Caco-2 (cell line): ENCODE measurements around the gene WAPL. TPM values are rescaled to one million over a fixed set of nuclear protein-coding genes. Genes with fewer than 3 reads are reported as not detected.

Experiments used
- BruUV-seq: library from RNA; stranded (reverse); fragments of 400-500 nt; replicated peaks from 2 replicates; lab custom pipeline; 2021; lab: Mats Ljungman, UMichigan
- CTCF ChIA-PET: fragments of 300-600 bp; sonication (Branson Sonifier 250); formaldehyde crosslinking; loops from one replicate; lab custom pipeline; 2022; ENCODE audit warnings: antibody characterized with exemption; lab: Charles Lee
- POLR2A ChIA-PET: fragments of 300-600 bp; sonication (Branson Sonifier 250); formaldehyde crosslinking; loops from one replicate; lab custom pipeline; 2022; ENCODE audit warnings: antibody characterized with exemption; lab: Charles Lee
- DNase-seq, 2 experiments: peaks; one replicate each; pipeline versions ENCODE4 v3.0.0 to v3.0.0-alpha.2; 2020 to 2022
- H3K27me3 ChIP-seq: replicated peaks from 2 replicates; pipeline ENCODE4 v1.6.0; 2011; ENCODE audit warnings: low read length; ENCODE audit not compliant: control insufficient read depth, insufficient read depth
- H3K36me3 ChIP-seq: 2 replicates; pipeline ENCODE4 v1.5.1; 2011; ENCODE audit warnings: low read length; ENCODE audit not compliant: control insufficient read depth, insufficient read depth
- H3K4me1 ChIP-seq: fragments of 250-450 bp; sonication (Bioruptor Pico); 2 replicates; pipeline ENCODE4 v1.5.1; 2020; ENCODE audit warnings: mild to moderate bottlenecking
- H3K4me3 ChIP-seq: 2 replicates; pipeline ENCODE4 v1.5.1; 2011; ENCODE audit warnings: low read depth, mild to moderate bottlenecking, control low read depth, low read length
- H3K9me3 ChIP-seq: fragments of 250-450 bp; sonication (Bioruptor Pico); 2 replicates; pipeline ENCODE4 v1.5.1; 2020; ENCODE audit warnings: mild to moderate bottlenecking, moderate library complexity
- H3K27ac Mint-ChIP-seq: one replicate; pipeline ENCODE4 v1.8.0; 2022; ENCODE audit warnings: mixed read lengths; ENCODE audit not compliant: unreplicated experiment
- H3K27me3 Mint-ChIP-seq: one replicate; pipeline ENCODE4 v1.8.0; 2022; ENCODE audit warnings: mixed read lengths; ENCODE audit not compliant: insufficient read depth, unreplicated experiment
- H3K36me3 Mint-ChIP-seq: one replicate; pipeline ENCODE4 v1.8.0; 2022; ENCODE audit warnings: mild to moderate bottlenecking, mixed read lengths; ENCODE audit not compliant: insufficient read depth, unreplicated experiment
- H3K4me1 Mint-ChIP-seq: one replicate; pipeline ENCODE4 v1.8.0; 2022; ENCODE audit warnings: low read depth, mixed read lengths; ENCODE audit not compliant: unreplicated experiment
- H3K4me3 Mint-ChIP-seq: one replicate; pipeline ENCODE4 v1.8.0; 2022; ENCODE audit warnings: mild to moderate bottlenecking, moderate library complexity, mixed read lengths; ENCODE audit not compliant: unreplicated experiment
- H3K9me3 Mint-ChIP-seq: one replicate; pipeline ENCODE4 v1.8.0; 2022; ENCODE audit warnings: mixed read lengths; ENCODE audit not compliant: unreplicated experiment
- intact Hi-C: fragments of 100-400 bp; cut with micrococcal nuclease; formaldehyde crosslinking; loops from one replicate; pipeline ENCODE4 v1.10.0; 2022; ENCODE audit not compliant: unreplicated experiment
- total RNA-seq: library from RNA; stranded (reverse); gene quantifications from 2 replicates; pipeline ENCODE4 v1.2.3, GENCODE V29; 2022
- TF ChIP-seq, protein P1 (sequence below), 2 experiments: fragments of 200-600 bp in 1 of 2; IDR thresholded peaks; 1 replicate in 1 of 2; 2 replicates in 1 of 2; pipeline versions ENCODE4 v1.5.1 to v1.8.0; 2011 to 2022; ENCODE audit warnings: antibody characterized with exemption in 1 of 2, control low read depth in 1 of 2, inconsistent platforms in 1 of 2, low read depth in 1 of 2, low read length in 1 of 2, mild to moderate bottlenecking in 1 of 2, moderate library complexity in 1 of 2; ENCODE audit not compliant: insufficient read depth in 1 of 2, severe bottlenecking in 1 of 2, unreplicated experiment in 1 of 2

The WAPL gene
- total RNA-seq, 1 experiment from 2014 or later, result 49.2 TPM

DNA sequence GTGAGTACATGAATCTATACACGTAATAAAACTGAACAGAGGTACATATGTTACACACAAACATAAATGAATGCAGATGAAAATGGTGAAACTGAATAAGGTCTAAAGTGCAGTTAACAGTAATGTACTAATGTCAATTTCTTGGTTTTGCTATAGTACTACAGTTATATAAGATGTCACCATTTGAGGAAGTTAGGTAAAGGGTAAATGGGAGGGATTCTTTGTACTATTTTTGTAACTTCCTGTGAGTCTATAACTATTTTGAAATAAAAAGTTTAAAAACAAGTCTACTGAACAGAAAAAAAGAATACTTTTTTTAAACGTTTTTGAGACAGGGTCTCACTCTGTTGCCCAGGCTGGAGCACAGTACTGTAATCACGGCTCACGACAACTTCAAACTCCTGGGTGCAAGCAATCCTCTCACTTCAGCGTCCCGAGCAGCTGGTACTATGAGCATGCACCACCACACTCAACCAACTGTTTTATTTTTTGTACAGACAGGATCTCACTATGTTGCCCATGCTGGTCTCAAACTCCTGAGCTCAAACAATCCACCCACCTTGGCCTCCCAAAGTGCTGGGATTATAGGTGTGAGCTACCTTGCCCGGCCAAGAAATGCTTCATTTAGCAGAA, 71.5 kb downstream of the WAPL start:
- DNase-seq, result no peak
- Mint-ChIP-seq H3K9me3 (no peaks in the 10 kb centered on the region), H3K27ac (no peak overlapping the region), H3K27me3 (no peaks in the 10 kb centered on the region), H3K4me3 (no peak overlapping the region), H3K36me3 (peaks cover 91% of the 10 kb centered on the region), H3K4me1 (no peaks in the 10 kb centered on the region)
- Histone ChIP-seq H3K36me3 (peaks cover 1% of the 10 kb centered on the region), H3K27me3 (no peaks in the 10 kb centered on the region), H3K9me3 (no peaks in the 10 kb centered on the region), H3K4me1 (no peaks in the 10 kb centered on the region), H3K4me3 (no peak overlapping the region)
- BruUV-seq, result no TSS peak
- TF ChIP-seq, protein P1, sequence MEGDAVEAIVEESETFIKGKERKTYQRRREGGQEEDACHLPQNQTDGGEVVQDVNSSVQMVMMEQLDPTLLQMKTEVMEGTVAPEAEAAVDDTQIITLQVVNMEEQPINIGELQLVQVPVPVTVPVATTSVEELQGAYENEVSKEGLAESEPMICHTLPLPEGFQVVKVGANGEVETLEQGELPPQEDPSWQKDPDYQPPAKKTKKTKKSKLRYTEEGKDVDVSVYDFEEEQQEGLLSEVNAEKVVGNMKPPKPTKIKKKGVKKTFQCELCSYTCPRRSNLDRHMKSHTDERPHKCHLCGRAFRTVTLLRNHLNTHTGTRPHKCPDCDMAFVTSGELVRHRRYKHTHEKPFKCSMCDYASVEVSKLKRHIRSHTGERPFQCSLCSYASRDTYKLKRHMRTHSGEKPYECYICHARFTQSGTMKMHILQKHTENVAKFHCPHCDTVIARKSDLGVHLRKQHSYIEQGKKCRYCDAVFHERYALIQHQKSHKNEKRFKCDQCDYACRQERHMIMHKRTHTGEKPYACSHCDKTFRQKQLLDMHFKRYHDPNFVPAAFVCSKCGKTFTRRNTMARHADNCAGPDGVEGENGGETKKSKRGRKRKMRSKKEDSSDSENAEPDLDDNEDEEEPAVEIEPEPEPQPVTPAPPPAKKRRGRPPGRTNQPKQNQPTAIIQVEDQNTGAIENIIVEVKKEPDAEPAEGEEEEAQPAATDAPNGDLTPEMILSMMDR (IDR thresholded peaks at IDR 0.05; ENCODE audit: insufficient read depth in 1 of 2, low read depth in 1 of 2, low read length in 1 of 2, severe bottlenecking in 1 of 2, unreplicated experiment in 1 of 2), result no peak
- CTCF ChIA-PET, result interaction anchor here (0.9 kb wide), 1 partner anchor 50 kb away, joined by 3 read pairs; no protein-coding TSS in a partner anchor
- intact Hi-C loops, result no loop called here
- POLR2A ChIA-PET, result no interaction called here

DNA sequence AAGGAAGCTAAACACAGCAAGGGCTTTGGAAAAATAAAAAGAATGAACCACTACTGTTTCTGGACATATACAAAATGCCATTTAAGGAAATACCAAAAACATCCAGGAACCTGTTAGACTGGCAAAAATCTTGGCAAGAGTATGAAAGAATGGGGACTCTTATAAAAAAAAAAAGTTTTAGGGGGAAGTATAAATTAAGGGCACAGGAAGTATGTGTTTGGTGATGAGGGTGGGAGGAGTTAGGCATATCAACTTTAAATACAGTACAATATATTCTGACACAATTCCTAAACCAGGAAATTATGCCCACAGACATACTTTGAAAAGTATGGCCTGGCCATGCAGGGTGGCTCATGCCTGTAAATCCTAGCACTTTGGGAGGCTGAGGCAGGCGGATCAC, 74.2 kb downstream of the WAPL start:
- Mint-ChIP-seq H3K9me3 (no peaks in the 10 kb centered on the region), H3K27me3 (no peaks in the 10 kb centered on the region), H3K4me3 (no peak overlapping the region), H3K27ac (no peak overlapping the region), H3K36me3 (peaks cover 92% of the 10 kb centered on the region), H3K4me1 (no peaks in the 10 kb centered on the region)
- ChIA-PET POLR2A (no interaction called here), CTCF (no interaction called here)
- intact Hi-C loops, result no loop called here
- Histone ChIP-seq H3K9me3 (no peaks in the 10 kb centered on the region), H3K36me3 (peaks cover 3% of the 10 kb centered on the region), H3K27me3 (no peaks in the 10 kb centered on the region), H3K4me1 (peaks cover 8% of the 10 kb centered on the region; the same call in 1 of the 2 replicates), H3K4me3 (no peak overlapping the region)
- TF ChIP-seq, protein P1 (IDR thresholded peaks at IDR 0.05; ENCODE audit: insufficient read depth in 1 of 2, low read depth in 1 of 2, low read length in 1 of 2, severe bottlenecking in 1 of 2, unreplicated experiment in 1 of 2), result no peak
- BruUV-seq, result no TSS peak
- DNase-seq, result no peak

DNA sequence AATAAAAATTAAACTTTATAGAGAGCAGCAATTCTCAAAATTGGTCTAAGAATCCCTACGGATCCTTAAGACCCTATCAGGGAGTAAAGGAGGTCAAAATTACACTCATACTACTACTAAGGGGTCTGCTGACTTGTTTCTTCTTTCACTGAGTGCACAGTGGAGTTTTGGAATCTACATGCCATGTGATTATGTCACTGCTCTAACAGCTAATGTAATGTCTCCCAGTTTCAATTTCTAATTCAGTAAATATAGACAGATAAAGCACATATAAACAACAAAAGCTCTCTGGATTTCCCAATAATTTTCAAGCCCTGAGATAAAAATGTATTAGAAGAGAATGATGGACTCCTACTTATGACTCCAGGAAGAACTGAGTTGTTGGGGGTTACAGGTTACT, 74.6 kb downstream of the WAPL start:
- DNase-seq, result no peak
- Histone ChIP-seq H3K27me3 (no peaks in the 10 kb centered on the region), H3K4me3 (no peak overlapping the region), H3K36me3 (peaks cover 3% of the 10 kb centered on the region), H3K4me1 (peaks cover 8% of the 10 kb centered on the region; the same call in 1 of the 2 replicates), H3K9me3 (no peaks in the 10 kb centered on the region)
- intact Hi-C loops, result no loop called here
- TF ChIP-seq, protein P1 (IDR thresholded peaks at IDR 0.05; ENCODE audit: insufficient read depth in 1 of 2, low read depth in 1 of 2, low read length in 1 of 2, severe bottlenecking in 1 of 2, unreplicated experiment in 1 of 2), result no peak
- Mint-ChIP-seq H3K9me3 (no peaks in the 10 kb centered on the region), H3K27ac (no peak overlapping the region), H3K27me3 (no peaks in the 10 kb centered on the region), H3K4me3 (no peak overlapping the region), H3K36me3 (peaks cover 92% of the 10 kb centered on the region), H3K4me1 (no peaks in the 10 kb centered on the region)
- BruUV-seq, result no TSS peak
- POLR2A ChIA-PET, result no interaction called here
- CTCF ChIA-PET, result no interaction called here
